HG03571 (cell line): ENCODE data around the gene SULF2.
"Not testable (repeated sequence)": the region's sequence is repeated elsewhere in the genome, so short reads cannot be mapped to it uniquely, and the experiment has no call there.

Source experiments
- ATAC-seq: cut with Tn5 transposase; IDR thresholded peaks from one replicate; pipeline ENCODE4 v1.9.1; 2021; ENCODE audit not compliant: unreplicated experiment

SULF2 gene

DNA sequence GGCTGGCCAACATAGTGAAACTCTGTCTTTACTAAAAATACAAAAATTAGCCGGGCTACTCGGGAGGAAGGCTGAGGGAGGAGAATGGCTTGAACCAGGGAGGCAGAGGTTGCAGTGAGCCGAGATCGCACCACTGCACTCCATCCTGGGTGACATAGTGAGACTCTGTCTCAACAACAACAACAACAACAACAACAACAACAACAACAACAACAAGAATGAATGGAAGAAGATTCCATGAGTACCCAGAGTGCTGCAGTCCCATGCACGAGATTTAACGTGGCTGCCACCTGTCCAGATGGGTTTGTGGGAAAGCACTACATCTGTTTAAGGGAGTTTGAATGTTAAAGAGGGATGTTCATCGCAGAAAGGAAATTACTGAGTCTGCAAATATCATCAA, 19.7 kb upstream of the SULF2 start:
- not testable (repeated sequence) for ATAC-seq

DNA sequence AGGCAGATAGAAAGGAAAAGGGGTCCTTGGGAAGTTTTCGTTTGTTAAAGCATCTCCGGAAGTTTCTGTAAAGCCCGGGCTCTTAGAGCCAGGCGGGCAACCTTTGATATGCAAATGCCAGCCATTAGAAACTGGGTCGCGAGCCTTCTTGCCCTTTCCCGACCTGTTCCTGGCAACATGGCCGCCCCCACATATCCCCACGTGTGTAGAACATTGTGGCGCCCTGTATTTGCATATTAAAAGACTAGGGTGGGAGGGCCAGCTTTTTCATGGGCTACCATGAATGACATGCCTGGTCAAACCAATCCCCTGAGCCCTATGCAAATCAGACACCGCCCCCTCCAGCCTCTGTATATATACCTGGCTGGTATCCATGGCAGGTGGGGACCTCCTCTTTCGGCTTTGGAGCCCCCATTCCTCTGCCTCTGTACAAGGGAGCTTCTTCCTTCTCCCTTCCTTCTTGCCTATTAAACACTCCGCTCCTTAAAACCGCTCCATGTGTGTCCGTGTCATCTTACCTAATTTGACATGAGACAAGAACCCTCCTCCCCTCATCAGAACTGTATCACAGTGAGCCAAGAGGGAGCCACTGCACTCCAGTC, 19.0 kb upstream of the SULF2 start:
- ATAC-seq = not testable (repeated sequence)

DNA sequence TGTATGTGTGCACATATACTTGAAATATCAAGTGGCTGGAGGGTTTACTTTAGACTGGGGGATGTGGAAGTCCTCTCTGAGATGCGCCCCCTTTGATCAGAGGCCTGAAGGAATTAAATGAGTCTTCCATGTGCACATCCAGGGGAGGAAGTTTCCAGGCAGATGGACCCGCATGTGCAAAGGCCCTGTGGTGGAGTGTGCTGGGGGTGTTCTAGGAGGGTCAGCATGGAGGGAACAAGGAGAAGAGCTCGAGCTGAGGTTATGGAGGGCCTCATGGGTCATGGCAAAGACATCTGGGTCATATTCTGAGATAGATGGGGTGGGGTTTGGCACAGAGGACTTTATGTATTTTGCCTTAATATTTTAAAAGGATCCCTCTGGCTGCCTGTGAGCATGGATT, 17.7 kb upstream of the SULF2 start:
- no peak for ATAC-seq

DNA sequence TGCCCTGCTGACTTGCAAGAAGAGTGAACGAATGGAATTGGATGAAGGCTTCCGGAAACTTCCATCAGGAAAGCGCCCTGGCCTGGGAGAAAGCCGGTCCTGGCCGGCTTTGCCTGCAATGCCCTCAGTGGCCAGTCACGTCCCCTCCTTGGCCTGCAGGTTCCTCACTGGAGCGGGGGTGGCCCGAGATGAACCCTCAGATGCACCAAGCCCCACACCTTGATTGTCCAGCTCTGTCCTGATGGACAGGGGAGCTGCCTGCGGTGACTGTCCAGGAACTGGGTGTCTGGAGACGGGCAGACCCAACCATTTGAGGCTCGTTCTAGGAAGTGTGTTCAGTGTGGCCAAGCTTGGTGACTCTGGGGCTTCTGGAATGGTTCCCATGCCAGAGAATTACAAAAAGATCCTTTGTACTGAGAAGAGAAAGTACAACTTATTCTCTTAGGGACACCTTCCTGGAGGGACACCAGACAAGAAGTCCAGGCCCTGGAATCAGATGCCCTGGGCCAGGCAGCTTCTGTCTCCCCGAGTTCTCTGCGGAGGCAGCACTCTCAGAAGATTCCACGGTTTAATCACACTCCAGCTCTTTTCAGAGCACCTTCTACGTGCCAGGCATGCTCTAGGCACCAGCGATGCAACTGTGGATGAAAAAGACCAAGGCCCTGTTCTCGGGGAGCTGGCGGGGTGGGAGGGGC, 17.1 kb upstream of the SULF2 start:
- no peak for ATAC-seq

DNA sequence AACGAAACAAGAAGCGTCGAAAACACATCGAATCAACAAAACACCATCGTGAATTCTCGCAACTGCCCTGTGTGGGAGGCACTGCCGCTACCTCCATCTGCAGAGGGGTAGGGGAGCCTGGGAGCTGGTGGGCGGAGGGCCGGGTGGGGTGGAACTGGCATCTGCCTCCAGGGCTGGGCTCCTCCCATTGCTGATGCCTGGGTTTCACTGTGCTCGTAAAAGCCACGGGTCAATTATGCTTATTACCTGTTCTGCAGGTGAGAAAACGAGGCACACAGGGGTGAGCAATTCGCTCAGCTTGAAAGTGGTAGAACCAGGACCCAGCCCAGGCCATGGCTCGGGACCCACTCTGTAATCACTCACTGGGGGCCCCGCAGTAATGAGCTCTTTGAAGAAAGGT, 16.5 kb upstream of the SULF2 start:
- ATAC-seq = no peak

DNA sequence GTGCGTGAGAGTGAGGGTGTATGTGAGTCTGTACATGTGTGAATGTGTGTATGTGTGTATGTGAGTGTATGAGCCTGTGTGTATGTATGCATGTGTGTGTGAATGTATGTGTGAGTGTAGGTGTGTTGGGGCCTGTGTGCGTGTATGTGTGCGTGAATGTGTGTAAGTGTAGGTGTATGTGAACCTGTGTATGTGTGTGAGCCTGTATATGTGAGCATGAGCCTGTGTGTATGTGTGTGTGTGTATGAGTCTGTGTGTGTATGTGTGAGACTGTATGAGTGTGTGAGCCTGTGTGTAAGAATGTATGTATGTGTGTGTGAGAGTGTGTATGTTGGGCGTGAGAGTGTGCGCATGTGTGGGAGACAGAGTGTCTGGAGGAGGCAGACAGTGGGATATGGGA, 15.8 kb upstream of the SULF2 start:
- ATAC-seq = no peak

DNA sequence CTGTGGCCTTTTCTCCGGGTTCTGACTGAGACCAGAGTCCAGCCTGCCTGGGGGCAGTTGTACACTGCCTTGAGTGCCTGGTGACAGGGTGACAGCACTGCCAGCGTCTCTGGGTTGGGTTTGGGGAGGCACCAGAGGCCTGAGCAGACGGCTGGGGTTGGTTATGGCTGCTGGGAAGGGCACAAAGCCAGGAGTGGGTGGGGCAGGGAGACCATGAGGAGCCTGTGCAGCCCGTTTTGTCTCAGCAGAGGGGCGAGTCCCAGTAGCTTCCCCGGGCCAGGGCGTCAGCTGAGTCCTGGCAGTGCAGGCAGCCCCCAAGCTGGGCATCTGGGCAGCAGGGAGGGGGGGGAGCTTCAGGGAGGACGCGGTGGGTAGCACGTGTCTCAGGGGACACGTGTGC, 15.3 kb upstream of the SULF2 start:
- no peak for ATAC-seq

DNA sequence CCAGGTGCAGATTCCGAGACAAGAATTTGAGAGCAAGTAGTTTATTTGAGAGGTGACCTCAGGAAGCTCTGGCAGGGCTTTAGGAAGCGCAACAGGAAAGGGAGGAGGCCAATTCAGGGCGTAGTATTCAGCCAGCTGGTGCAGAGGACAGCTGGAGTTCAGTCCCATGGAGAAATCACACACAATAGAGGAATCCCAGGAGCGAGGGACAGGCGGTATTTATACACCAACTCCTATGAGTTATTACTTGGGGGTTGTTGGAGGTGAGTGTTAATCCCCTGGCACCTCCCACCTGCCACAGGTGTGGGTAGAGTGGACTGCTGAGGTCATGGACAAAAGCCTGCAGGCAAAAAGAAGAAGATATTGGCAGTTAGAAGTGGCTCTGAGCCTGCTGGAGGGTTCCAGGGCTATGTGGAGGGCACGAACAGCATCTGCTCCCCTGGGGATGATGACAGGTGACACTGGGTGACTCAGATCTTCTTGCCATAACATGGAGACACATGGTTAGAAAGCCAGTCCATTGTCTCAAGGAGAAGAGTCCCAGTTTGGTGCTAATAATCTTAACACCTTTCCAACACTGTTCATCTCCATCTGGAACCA, 13.9 kb upstream of the SULF2 start:
- no peak for ATAC-seq

DNA sequence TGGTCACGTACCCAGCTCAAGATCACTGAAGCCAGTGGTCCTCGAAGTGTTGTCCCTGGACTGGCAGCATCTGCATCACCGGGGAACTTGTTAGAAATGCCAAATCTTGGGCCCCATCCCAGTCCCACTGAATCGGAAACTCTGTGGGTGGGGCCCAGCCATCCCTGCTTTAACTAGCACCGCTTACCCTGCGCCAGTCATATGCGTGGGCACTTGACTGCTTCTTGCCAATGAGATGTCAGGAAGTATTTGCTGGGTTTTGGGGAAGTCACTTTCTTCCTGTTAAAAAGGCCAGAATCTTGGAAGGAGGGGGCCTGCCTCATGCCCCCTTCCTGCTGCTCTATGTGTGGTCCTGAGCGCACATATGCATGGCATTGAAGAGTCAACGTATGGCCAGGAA, 11.7 kb upstream of the SULF2 start:
- ATAC-seq = no peak

DNA sequence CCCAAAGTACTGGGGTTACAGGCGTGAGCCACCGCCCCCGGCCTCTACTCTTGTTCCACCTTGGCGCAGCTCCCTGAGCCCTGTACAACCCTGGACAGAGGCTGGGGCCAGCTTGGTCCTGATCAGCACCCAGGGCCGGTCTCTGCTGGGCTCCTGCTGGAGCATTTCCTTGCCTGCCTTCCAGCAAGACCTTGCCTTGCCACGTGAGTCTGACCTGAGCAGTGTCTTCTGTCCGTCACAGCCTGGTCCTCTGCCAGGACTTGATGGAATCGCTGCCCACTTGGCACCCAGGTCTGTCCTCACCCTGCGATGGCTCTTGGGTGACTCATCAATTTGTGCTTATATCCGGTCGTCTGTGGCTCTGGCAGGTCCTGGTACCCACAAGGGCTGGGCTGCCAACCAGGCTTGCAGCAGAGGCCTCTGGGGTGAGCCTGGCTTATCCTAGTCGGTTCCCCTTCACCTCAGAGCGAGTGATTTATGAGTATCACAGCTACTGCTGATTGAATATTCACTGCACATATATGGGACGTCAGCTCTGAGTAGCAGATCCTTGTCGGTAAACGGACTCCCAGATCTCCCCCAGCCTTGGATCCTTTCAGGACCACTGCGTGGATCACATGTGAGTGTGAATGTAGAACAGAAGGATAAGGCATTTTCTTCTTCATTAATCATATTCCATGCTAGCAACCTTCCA, 10.1 kb upstream of the SULF2 start:
- no peak for ATAC-seq

DNA sequence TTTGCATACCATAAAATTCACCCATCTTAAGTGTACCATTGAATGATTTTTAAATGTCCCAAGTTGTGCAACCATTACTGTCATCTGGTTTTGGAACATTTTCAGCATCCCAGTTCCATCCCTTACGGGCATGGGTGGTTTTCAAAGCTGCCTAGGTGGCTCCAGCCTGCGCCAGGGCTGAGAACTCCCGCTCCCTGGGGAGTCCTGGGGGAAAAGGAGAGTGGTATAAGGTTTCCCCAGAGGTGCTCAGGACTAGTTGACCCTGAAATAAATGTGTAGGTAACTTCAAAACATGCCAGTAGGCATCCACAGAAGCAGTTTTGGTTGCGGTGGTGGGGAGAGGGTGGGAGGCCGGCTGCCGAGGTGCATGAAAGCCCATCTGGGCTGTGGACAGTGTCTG, 9.0 kb upstream of the SULF2 start:
- ATAC-seq = not testable (repeated sequence)

DNA sequence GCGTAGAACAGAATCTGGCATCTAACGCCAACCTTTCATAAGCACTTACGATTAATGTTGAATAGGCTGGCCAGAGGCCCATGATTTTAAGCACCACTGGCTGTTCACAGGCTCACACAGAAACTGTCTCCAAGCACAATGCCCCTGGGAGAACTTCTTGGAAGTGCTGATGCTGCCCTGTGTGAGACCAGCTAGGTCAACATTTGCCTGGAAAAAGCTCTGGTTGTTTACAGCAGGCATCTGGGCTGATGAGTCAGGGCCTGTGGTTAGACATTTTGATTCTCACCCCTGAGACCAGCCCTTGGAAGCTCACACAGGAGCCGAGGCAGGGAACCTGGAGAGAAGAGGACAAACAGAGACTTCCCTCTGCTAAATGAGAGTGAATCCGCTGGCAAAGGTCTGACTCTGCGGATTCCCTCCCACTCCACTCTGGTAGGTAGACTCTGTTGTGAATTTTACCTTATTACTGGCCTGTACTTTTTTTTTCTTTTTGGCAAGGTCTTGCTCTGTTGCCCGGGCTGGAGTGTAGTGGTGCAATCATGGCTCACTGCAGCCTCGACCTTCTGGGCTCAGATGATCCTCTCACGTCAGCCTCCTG, 6.8 kb upstream of the SULF2 start:
- no peak for ATAC-seq

DNA sequence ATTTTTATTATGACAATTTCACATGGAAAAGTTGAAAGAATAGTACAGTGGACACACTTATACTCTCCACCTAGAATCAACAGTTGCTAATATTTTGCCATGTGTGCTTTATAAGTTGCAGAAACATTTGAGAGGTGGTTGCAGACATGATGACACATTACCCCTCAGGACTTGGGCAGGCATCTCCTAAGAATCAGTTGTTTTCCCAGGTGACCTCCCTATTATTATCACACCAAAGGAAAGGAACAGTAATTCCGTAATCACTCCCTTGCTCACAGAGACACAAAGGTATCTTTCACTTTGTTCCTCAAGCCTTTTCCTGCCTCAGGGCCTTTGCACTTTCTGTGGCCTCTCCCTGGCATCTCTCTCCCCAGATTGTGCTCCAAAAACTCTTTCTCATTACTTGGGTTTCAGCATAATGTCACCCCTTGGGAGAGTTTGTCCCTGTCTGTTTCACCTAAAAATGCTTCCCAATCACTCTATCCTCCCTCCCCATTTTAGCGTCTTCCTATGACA, 5.9 kb upstream of the SULF2 start:
- no peak for ATAC-seq

DNA sequence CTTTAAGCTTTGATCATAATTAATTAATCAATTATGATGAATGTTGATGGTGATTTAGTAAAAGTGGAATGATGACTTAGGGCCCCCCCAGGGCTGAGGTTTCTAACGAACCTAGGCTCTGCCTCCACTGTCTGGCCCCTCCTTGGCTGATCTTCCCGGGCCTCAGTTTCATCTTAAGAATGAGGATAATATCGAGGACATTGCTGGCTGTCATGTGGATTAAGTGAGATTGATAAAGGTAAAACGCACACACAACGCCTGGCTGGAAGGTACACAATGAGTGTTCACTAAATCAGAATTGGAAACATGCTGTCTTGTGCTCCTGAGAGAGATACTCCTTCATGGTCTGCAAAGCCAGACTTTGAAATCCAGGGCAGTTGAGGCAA, 5.3 kb upstream of the SULF2 start:
- no peak for ATAC-seq

DNA sequence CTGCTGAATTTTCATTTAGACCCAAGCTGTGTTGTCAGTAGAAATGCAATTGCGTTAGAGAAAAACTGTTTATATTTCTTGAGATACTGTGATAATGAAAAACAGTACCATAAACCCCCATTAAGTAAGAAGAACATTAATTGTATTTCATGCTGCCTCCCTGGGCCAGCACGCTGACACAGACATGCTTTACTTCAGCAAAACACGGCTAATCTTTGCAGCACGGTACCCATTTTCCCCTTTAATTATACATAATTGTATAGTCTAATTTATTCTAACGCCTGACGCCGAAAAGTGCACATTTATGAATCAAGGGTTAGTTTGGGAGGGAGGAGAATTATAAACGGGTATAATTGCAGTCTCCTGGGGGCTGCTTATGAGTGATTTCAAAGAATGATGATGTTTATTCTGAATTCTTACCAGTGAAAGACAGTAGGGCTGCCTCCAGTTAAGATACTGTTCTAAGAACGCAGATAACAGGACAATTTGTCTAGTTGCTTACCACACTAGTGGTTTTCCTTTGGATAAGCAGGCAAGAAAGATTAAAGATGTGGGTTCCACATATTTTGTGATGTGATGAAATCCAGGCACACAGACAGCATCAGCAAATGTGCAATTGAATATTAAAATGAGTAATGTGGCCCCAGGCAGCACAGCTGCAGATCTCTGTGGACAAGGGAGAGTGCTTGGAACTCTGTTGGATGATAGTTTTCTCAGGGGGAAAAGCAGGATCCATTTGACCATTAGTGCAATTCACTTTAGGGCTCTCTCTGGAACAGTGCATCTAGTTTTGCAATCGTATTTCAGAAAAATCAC, 4.7 kb upstream of the SULF2 start:
- no peak for ATAC-seq

DNA sequence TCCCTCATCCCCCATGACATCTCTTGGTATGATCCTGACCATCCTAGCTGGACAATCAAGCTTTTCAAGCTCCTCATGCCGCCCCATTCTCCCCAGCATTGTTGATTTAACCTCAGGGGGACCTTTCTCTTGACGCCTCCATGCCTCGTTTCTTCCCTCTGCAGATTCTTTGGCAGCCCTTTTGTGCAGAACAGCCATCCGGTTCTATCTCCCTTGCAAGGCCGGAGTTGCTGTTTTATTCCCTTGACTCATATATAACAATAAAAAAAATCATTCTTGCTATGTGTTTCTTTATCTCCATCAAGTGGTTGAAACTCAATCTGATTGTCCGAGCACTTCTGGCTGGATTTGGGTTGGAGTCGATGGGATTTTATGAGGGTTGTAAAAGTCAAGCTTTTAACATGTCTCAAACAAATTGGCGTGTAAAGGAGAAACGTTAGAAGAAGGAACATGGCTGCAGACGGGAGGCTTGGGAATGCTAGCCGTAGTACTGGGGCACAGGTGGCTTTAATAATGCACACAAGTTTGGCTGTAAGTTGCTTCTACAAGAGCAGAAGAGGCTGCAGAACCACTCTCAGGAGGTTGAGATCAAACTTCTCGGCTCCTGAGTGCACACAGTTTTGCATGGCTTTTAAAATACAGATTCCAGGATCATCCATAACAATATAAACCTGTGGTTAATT, 3.9 kb upstream of the SULF2 start:
- ATAC-seq = no peak

DNA sequence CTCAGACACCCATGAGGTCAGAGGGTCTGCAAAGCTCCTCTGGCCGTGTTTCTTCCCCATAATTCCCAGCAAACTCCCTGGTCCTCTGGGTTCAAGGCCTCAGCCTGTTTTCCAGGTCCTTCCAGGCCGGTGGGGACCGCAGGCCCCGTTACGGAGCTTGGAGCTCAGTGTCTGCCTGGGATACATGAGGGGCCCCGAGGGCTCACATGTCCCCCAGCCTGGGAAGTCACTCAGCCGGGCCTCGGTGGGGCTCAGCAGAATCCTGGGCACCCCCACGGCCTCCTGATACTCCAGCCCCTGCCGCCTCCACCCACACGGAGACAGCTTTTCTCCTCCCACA, 3.4 kb upstream of the SULF2 start:
- ATAC-seq = no peak

DNA sequence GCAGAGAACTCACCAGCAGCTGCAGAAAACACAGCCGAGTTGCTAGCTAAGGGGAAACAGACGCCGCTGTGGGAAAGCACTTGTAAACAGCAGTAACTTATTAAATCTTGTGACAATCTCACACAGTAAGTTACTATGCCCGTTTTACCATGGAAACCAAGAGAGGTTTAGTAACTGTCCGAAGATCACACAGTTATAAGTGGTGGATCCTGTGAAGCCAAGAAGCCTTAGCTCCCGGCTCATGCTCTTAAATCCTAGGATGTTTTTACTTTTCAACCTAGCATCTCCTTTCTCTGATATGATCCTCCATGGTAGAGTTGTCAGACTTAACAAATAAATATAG, 1.5 kb upstream of the SULF2 start:
- no peak for ATAC-seq

DNA sequence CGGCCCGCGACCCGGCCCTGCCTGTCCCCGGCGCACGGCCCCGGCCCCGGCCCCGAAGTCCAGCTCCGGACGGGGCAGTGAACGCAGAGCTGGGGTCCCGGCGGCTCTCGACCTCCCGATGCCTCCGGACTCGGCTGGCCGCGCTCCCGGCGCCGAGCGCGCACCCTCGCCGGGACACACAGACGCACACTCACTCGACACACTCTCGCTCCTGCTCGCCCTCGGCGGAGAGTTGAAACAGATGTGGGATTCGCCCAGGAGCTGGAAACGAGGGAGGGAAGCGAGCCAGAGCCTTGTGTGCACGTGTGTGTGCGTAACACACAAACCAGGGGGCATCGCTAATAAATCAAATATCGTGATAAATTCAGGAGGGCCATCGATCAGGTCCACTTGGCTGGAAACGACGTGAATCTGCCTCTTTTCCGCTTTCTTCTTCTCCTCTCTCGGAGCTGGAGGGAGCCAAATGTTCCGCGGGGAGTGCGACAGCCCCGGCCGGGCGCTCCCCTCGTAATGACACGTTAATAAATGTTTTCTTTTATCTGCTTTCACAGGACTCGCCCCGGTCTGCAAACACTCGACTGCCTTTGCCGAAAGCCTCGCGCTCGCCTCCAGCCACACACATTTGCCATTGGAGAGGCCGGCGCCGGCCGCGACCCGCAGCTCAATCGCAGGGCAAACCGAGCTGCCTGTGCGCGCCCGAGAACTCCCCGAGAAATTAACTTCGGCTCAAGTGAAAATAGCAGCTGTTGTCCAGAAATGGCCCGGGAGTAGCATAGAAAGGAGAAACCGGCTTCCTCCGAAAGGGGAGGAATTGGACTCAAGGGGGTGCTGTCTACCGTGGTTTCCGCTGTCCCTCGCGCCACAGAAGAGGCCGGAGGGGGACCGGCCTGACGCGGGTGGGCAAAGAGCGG, 828 bp upstream of the SULF2 start:
- ATAC-seq = no peak
